ENCODE data around the gene PFKFB3. TPM values are rescaled to one million over a fixed set of nuclear protein-coding genes. Genes with fewer than 3 reads are reported as not detected.
"Not testable (repeated sequence)": the region's sequence is repeated elsewhere in the genome, so short reads cannot be mapped to it uniquely, and the experiment has no call there.

PFKFB3 gene
- total RNA-seq, 1 donor from 2014 or later, result 37.9 TPM

- Mint-ChIP-seq H3K36me3 (ENCODE audit: unreplicated experiment) (no peaks in the 10 kb centered on the region), H3K27me3 (ENCODE audit: unreplicated experiment) (no peaks in the 10 kb centered on the region), H3K27ac (ENCODE audit: unreplicated experiment) (no peak overlapping the region), H3K9me3 (ENCODE audit: unreplicated experiment) (no peaks in the 10 kb centered on the region), H3K4me3 (ENCODE audit: unreplicated experiment) (no peak overlapping the region), H3K4me1 (ENCODE audit: unreplicated experiment) (peaks cover 13% of the 10 kb centered on the region)
- TF ChIP-seq, protein P1, sequence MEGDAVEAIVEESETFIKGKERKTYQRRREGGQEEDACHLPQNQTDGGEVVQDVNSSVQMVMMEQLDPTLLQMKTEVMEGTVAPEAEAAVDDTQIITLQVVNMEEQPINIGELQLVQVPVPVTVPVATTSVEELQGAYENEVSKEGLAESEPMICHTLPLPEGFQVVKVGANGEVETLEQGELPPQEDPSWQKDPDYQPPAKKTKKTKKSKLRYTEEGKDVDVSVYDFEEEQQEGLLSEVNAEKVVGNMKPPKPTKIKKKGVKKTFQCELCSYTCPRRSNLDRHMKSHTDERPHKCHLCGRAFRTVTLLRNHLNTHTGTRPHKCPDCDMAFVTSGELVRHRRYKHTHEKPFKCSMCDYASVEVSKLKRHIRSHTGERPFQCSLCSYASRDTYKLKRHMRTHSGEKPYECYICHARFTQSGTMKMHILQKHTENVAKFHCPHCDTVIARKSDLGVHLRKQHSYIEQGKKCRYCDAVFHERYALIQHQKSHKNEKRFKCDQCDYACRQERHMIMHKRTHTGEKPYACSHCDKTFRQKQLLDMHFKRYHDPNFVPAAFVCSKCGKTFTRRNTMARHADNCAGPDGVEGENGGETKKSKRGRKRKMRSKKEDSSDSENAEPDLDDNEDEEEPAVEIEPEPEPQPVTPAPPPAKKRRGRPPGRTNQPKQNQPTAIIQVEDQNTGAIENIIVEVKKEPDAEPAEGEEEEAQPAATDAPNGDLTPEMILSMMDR (IDR thresholded peaks at IDR 0.05), result no peak
- DNase-seq (ENCODE audit: extremely low spot score, unreplicated experiment), result no peak
Measured at GRCh38 chr10:6186894-6187256, 15.9 kb upstream of the PFKFB3 start.

- H3K9me3 Mint-ChIP-seq (ENCODE audit: unreplicated experiment), result no peaks in the 10 kb centered on the region
- peaks cover 17% of the 10 kb centered on the region for H3K4me1 Mint-ChIP-seq (ENCODE audit: unreplicated experiment)
- H3K36me3 Mint-ChIP-seq (ENCODE audit: unreplicated experiment), result no peaks in the 10 kb centered on the region
- H3K27me3 Mint-ChIP-seq (ENCODE audit: unreplicated experiment), result no peaks in the 10 kb centered on the region
- TF ChIP-seq, protein P1 (IDR thresholded peaks at IDR 0.05), result no peak
- H3K4me3 Mint-ChIP-seq (ENCODE audit: unreplicated experiment), result no peak overlapping the region
- DNase-seq (ENCODE audit: extremely low spot score, unreplicated experiment), result no peak
- H3K27ac Mint-ChIP-seq (ENCODE audit: unreplicated experiment), result no peak overlapping the region
Measured at GRCh38 chr10:6187278-6187677, 15.5 kb upstream of the PFKFB3 start.

GRCh38 chr10:6190033-6190432, 12.7 kb upstream of the PFKFB3 start:
- not testable (repeated sequence) for DNase-seq (ENCODE audit: extremely low spot score, unreplicated experiment); H3K36me3 Mint-ChIP-seq (ENCODE audit: unreplicated experiment); H3K4me3 Mint-ChIP-seq (ENCODE audit: unreplicated experiment); H3K9me3 Mint-ChIP-seq (ENCODE audit: unreplicated experiment); H3K27ac Mint-ChIP-seq (ENCODE audit: unreplicated experiment); H3K27me3 Mint-ChIP-seq (ENCODE audit: unreplicated experiment)
- peaks cover 26% of the 10 kb centered on the region for H3K4me1 Mint-ChIP-seq (ENCODE audit: unreplicated experiment)

GRCh38 chr10:6191147-6191546, 11.6 kb upstream of the PFKFB3 start:
- H3K27ac Mint-ChIP-seq (ENCODE audit: unreplicated experiment), result no peak overlapping the region
- H3K4me1 Mint-ChIP-seq (ENCODE audit: unreplicated experiment), result peaks cover 33% of the 10 kb centered on the region
- no peak for DNase-seq (ENCODE audit: extremely low spot score, unreplicated experiment)
- H3K9me3 Mint-ChIP-seq (ENCODE audit: unreplicated experiment), result no peaks in the 10 kb centered on the region
- H3K27me3 Mint-ChIP-seq (ENCODE audit: unreplicated experiment), result no peaks in the 10 kb centered on the region
- TF ChIP-seq, protein P1 (IDR thresholded peaks at IDR 0.05), result no peak
- no peak overlapping the region for H3K4me3 Mint-ChIP-seq (ENCODE audit: unreplicated experiment)
- H3K36me3 Mint-ChIP-seq (ENCODE audit: unreplicated experiment), result no peaks in the 10 kb centered on the region

GRCh38 chr10:6191569-6191968, 11.2 kb upstream of the PFKFB3 start:
- no peaks in the 10 kb centered on the region for H3K9me3 Mint-ChIP-seq (ENCODE audit: unreplicated experiment)
- H3K27ac Mint-ChIP-seq (ENCODE audit: unreplicated experiment), result peak overlapping the region; percentile 58
- H3K4me1 Mint-ChIP-seq (ENCODE audit: unreplicated experiment), result peaks cover 31% of the 10 kb centered on the region
- H3K27me3 Mint-ChIP-seq (ENCODE audit: unreplicated experiment), result no peaks in the 10 kb centered on the region
- H3K4me3 Mint-ChIP-seq (ENCODE audit: unreplicated experiment), result no peak overlapping the region
- DNase-seq (ENCODE audit: extremely low spot score, unreplicated experiment), result no peak
- TF ChIP-seq, protein P1 (IDR thresholded peaks at IDR 0.05), result no peak
- no peaks in the 10 kb centered on the region for H3K36me3 Mint-ChIP-seq (ENCODE audit: unreplicated experiment)

DNA sequence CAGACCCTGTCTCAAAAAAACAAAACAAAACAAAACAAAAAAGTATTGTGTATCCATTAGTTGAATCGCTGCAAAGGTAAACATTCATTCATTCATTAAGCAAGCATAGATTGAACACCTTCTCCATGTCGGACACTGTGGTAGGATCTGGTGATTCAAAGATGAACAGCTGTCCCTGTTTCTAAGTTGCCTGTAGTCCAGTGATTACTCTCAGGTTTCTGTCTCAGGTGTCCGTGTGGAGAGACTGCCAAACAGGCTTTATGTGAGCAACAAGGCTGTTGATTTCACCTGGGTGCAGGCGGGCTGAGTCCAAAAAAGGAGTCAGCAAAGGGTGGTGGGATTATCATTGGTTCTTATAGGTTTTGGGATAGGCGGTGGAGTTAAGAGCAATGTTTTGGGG, 9.4 kb upstream of the PFKFB3 start:
- H3K36me3 Mint-ChIP-seq (ENCODE audit: unreplicated experiment); DNase-seq (ENCODE audit: extremely low spot score, unreplicated experiment); H3K27me3 Mint-ChIP-seq (ENCODE audit: unreplicated experiment); H3K4me3 Mint-ChIP-seq (ENCODE audit: unreplicated experiment); H3K27ac Mint-ChIP-seq (ENCODE audit: unreplicated experiment); H3K9me3 Mint-ChIP-seq (ENCODE audit: unreplicated experiment): not testable (repeated sequence)
- peaks cover 32% of the 10 kb centered on the region for H3K4me1 Mint-ChIP-seq (ENCODE audit: unreplicated experiment)
